ENCODE data around the gene TIFAB.

DNA sequence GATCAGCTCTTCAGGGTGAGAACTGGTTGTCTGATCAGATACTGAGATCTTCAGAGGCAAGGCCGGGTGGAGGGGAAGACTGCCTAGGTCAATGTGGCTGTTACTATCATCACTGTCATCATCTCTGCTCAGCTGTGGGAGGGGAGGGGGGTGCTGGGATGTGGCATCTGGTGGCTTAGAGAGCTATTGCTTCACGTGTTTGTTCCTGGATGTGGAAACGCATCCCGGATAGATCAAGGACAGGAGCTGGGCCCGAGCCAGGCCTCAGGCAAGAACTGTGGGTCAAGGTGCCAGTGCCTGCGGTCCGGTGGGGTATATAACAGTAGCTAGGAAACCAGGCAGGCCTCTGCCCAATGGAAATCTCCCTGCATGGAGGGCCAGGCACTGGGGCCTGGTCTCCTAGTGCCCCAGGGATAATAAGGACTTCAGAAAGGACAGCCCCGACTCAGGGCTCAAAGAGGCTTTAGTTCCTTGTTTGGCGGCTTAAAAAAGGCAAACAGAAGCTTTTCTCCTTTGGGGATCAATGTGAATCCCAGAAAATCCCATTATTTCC, 30.3 kb upstream of the TIFAB start:
- TF ChIP-seq, protein P1, sequence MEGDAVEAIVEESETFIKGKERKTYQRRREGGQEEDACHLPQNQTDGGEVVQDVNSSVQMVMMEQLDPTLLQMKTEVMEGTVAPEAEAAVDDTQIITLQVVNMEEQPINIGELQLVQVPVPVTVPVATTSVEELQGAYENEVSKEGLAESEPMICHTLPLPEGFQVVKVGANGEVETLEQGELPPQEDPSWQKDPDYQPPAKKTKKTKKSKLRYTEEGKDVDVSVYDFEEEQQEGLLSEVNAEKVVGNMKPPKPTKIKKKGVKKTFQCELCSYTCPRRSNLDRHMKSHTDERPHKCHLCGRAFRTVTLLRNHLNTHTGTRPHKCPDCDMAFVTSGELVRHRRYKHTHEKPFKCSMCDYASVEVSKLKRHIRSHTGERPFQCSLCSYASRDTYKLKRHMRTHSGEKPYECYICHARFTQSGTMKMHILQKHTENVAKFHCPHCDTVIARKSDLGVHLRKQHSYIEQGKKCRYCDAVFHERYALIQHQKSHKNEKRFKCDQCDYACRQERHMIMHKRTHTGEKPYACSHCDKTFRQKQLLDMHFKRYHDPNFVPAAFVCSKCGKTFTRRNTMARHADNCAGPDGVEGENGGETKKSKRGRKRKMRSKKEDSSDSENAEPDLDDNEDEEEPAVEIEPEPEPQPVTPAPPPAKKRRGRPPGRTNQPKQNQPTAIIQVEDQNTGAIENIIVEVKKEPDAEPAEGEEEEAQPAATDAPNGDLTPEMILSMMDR (IDR thresholded peaks at IDR 0.05) = no peak
- TF ChIP-seq POLR2A (IDR thresholded peaks at IDR 0.05) (no peak), POLR2AphosphoS5 (IDR thresholded peaks at IDR 0.05) (no peak)

Data from transverse colon (tissue), 4 donors.